GM12878 (cell line): ENCODE measurements around the gene TRAF3. TPM values are rescaled to one million over a fixed set of nuclear protein-coding genes. Genes with fewer than 3 reads are reported as not detected.
A peak's percentile ranks its signal among the peaks of the same experiment; 100 is the strongest.

ENCODE experiments used
- ATAC-seq: fragments of 200-7000 bp; cut with Tn5 transposase; 3 replicates; pipeline ENCODE4 v1.9.1; 2020; ENCODE audit warnings: mild to moderate bottlenecking, moderate library complexity
- BruUV-seq: library from RNA; stranded (reverse); fragments of 400-500 nt; replicated peaks from 2 replicates; lab custom pipeline; 2021; lab: Mats Ljungman, UMichigan
- CTCF ChIA-PET: fragments of 300-600 bp; sonication (Branson Sonifier 250); formaldehyde crosslinking; extraction: SDS; loops from one replicate; lab custom pipeline; 2021; ENCODE audit warnings: inconsistent platforms; lab: Yijun Ruan, JAX
- POLR2A ChIA-PET: fragments of 350-600 bp; formaldehyde crosslinking; extraction: SDS; loops from one replicate; lab custom pipeline; 2021; ENCODE audit warnings: inconsistent platforms; lab: Charles Lee
- RAD21 ChIA-PET: fragments of 300-600 bp; sonication (Branson Sonifier 250); formaldehyde crosslinking; loops from one replicate; lab custom pipeline; 2023; ENCODE audit warnings: antibody characterized with exemption; ENCODE audit not compliant: unreplicated experiment; lab: Charles Lee
- SMC1A ChIA-PET: fragments of 300-600 bp; sonication (Branson Sonifier 250); formaldehyde crosslinking; loops from one replicate; lab custom pipeline; 2023; ENCODE audit not compliant: unreplicated experiment, uncharacterized antibody; lab: Charles Lee
- DNase-seq: peaks from one replicate; pipeline ENCODE4 v3.0.0-alpha.2; 2011; ENCODE audit warnings: low read depth, low spot score
- FAIRE-seq: peaks from 3 replicates; lab custom pipeline; 2011; peaks lifted over from hg19 to GRCh38; lab: Jason Lieb, UNC
- H2AFZ ChIP-seq: 2 replicates; pipeline ENCODE4 v1.6.0; 2011; ENCODE audit warnings: low read depth, low read length, control low read depth; ENCODE audit not compliant: control insufficient read depth
- H3K27ac ChIP-seq: 2 replicates; pipeline ENCODE4 v1.5.1; 2011; ENCODE audit warnings: control low read depth; ENCODE audit not compliant: control insufficient read depth, insufficient read depth
- H3K27me3 ChIP-seq, 2 experiments: replicated peaks in 1 of 2; 2 replicates each; pipeline versions ENCODE4 v1.6.0 to v1.6.1; 2011; ENCODE audit warnings: low read length in 1 of 2; ENCODE audit not compliant: control insufficient read depth in 2 of 2, insufficient read depth in 2 of 2
- H3K36me3 ChIP-seq, 2 experiments: 2 replicates each; pipeline ENCODE4 v1.5.1; 2011; ENCODE audit warnings: low read length in 1 of 2; ENCODE audit not compliant: control insufficient read depth in 2 of 2, insufficient read depth in 2 of 2
- H3K4me1 ChIP-seq: 2 replicates; pipeline ENCODE4 v1.6.1; 2011; ENCODE audit warnings: mild to moderate bottlenecking, low read length, moderate library complexity, mixed read lengths; ENCODE audit not compliant: control insufficient read depth, insufficient read depth
- H3K4me2 ChIP-seq: 2 replicates; pipeline ENCODE4 v1.6.0; 2011; ENCODE audit warnings: control low read depth; ENCODE audit not compliant: control insufficient read depth, insufficient read depth
- H3K4me3 ChIP-seq: fragments of 200-600 bp; sonication (generic); 2 replicates; pipeline ENCODE4 v1.5.1; 2016
- H3K79me2 ChIP-seq: 2 replicates; pipeline ENCODE4 v1.6.0; 2011; ENCODE audit warnings: low read length; ENCODE audit not compliant: control insufficient read depth, insufficient read depth
- H3K9ac ChIP-seq: 2 replicates; pipeline ENCODE4 v1.8.0; 2011; ENCODE audit warnings: low read length, control low read depth, mixed read lengths; ENCODE audit not compliant: control insufficient read depth, insufficient read depth
- H3K9me3 ChIP-seq: replicated peaks from 3 replicates; pipeline ENCODE4 v1.5.1; 2011; ENCODE audit warnings: mild to moderate bottlenecking, low read length; ENCODE audit not compliant: control insufficient read depth, insufficient read depth
- H4K20me1 ChIP-seq: 2 replicates; pipeline ENCODE4 v1.6.0; 2011; ENCODE audit not compliant: control insufficient read depth, insufficient read depth
- ASH2L ChIP-seq: fragments of 300-600, 200-600 bp; sonication (generic); IDR thresholded peaks from 2 replicates; pipeline ENCODE4 v1.6.1; 2017; ENCODE audit warnings: low read depth, mild to moderate bottlenecking, borderline replicate concordance
- CBX3 ChIP-seq: fragments of 200-600 bp; sonication (generic); IDR thresholded peaks from 2 replicates; pipeline ENCODE4 v1.6.1; 2016; ENCODE audit warnings: low read depth, borderline replicate concordance
- ETV6 ChIP-seq, 2 experiments: fragments of 450-650 bp in 1 of 2; IDR thresholded peaks in 1 of 2; conservative IDR thresholded peaks in 1 of 2; 2 replicates each; pipeline ENCODE4 v1.6.1; 2014; ENCODE audit warnings: antibody characterized with exemption in 1 of 2, borderline replicate concordance in 1 of 2, low read depth in 1 of 2, mild to moderate bottlenecking in 1 of 2, moderate library complexity in 1 of 2
- IKZF1 ChIP-seq: fragments of 450-650 bp; conservative IDR thresholded peaks from 2 replicates; pipeline ENCODE4 v1.6.1; 2017; ENCODE audit warnings: antibody characterized with exemption, mild to moderate bottlenecking
- IKZF2 ChIP-seq, 2 experiments: fragments of 450-650 bp; IDR thresholded peaks; 2 replicates each; pipeline ENCODE4 v1.6.1; 2017; ENCODE audit warnings: mild to moderate bottlenecking in 2 of 2, moderate library complexity in 2 of 2
- JUND ChIP-seq: IDR thresholded peaks from 2 replicates; pipeline ENCODE4 v1.6.1; 2012; ENCODE audit warnings: low read depth, mild to moderate bottlenecking, low read length, improper control_type of control experiment, moderate library complexity
- MEF2A ChIP-seq: IDR thresholded peaks from 2 replicates; pipeline ENCODE4 v1.6.1; 2011; ENCODE audit warnings: low read depth, mild to moderate bottlenecking, low read length, moderate library complexity; ENCODE audit not compliant: insufficient read depth
- MTA3 ChIP-seq: IDR thresholded peaks from 2 replicates; pipeline ENCODE4 v1.6.1; 2012; ENCODE audit warnings: low read length, inconsistent platforms, borderline replicate concordance
- MXI1 ChIP-seq: fragments of 150-350 bp; IDR thresholded peaks from 2 replicates; pipeline ENCODE4 v1.6.1; 2011; ENCODE audit warnings: low read depth, mild to moderate bottlenecking, inconsistent platforms, low read length, improper control_type of control experiment
- NFYA ChIP-seq: IDR thresholded peaks from 2 replicates; pipeline ENCODE4 v1.6.1; 2011; ENCODE audit warnings: low read depth, mild to moderate bottlenecking, low read length, improper control_type of control experiment, borderline replicate concordance
- NR2C2 ChIP-seq: IDR thresholded peaks from 2 replicates; pipeline ENCODE4 v1.6.1; 2011; ENCODE audit warnings: borderline replicate concordance, low read depth; ENCODE audit not compliant: control insufficient read depth, insufficient read length
- PML ChIP-seq: IDR thresholded peaks from 2 replicates; pipeline ENCODE4 v1.6.1; 2012; ENCODE audit warnings: low read length, inconsistent platforms
- RAD51 ChIP-seq: fragments of 450-650 bp; IDR thresholded peaks from 2 replicates; pipeline ENCODE4 v1.6.1; 2016; ENCODE audit warnings: moderate library complexity, mild to moderate bottlenecking, inconsistent platforms
- SMAD5 ChIP-seq: IDR thresholded peaks from 2 replicates; pipeline ENCODE4 v1.6.1; 2016; ENCODE audit warnings: antibody characterized with exemption, low read depth
- ZNF24 ChIP-seq: fragments of 450-650 bp; IDR thresholded peaks from 2 replicates; pipeline ENCODE4 v1.6.1; 2017; ENCODE audit warnings: antibody characterized with exemption, mild to moderate bottlenecking
- WGBS: methylation state at CpG from one replicate; pipeline ENCODE4 v1.1.6; 2016; ENCODE audit warnings: low lambda C conversion rate; ENCODE audit not compliant: insufficient replicate concordance, insufficient coverage; ENCODE audit errors: missing lambda C conversion rate; 5-methylcytosine and 5-hydroxymethylcytosine counted together
- in situ Hi-C: fragments of 300-500 bp; cut with MboI; formaldehyde crosslinking; loops from 9 replicates; pipeline ENCODE4 v1.14.3; 2018; ENCODE audit warnings: mixed read lengths
- intact Hi-C: fragments of 100-400 bp; cut with micrococcal nuclease; formaldehyde crosslinking; loops from one replicate; pipeline ENCODE4 v1.14.2; 2022; ENCODE audit not compliant: unreplicated experiment
- polyA plus RNA-seq, 11 experiments: library from polyadenylated mRNA; depleted of rRNA in 4 of 11; unstranded in 6 of 11; stranded (reverse) in 5 of 11; fragments of >200 nt; fragmentation: Nextera tagmentation in 4 of 11; fragmentation: Illumina TruSeq in 1 of 11; extraction: Ambion mirVana in 4 of 11; extraction: Trizol in 1 of 11; gene quantifications; 1 replicate in 1 of 11; 2 replicates in 10 of 11; pipeline versions ENCODE4 v1.2.1 to v1.2.3, GENCODE V29; 2011 to 2016; ENCODE audit warnings: inconsistent platforms in 2 of 11, missing spikeins in 2 of 11, low read depth in 1 of 11
- total RNA-seq, 4 experiments: library from RNA; depleted of rRNA in 3 of 4; stranded (reverse); fragments of >200 nt in 3 of 4; fragmentation: Illumina TruSeq in 1 of 4; extraction: Trizol in 1 of 4; gene quantifications; 2 replicates each; pipeline versions ENCODE4 v1.2.1 to v1.2.3, GENCODE V29; 2013 to 2021
- TF ChIP-seq, protein P1 (sequence below): fragments of 450-650 bp; IDR thresholded peaks from 2 replicates; pipeline ENCODE4 v1.6.1; 2017; ENCODE audit warnings: antibody characterized with exemption, mild to moderate bottlenecking, moderate library complexity
- TF ChIP-seq, protein P2 (sequence below): fragments of 450-650 bp; IDR thresholded peaks from 2 replicates; pipeline ENCODE4 v1.6.1; 2014; ENCODE audit warnings: mild to moderate bottlenecking
- TF ChIP-seq, protein P3 (sequence below): IDR thresholded peaks from 2 replicates; pipeline ENCODE4 v1.6.1; 2011; ENCODE audit warnings: borderline replicate concordance, low read depth, mild to moderate bottlenecking, moderate library complexity, mixed read lengths, low read length; ENCODE audit not compliant: insufficient read depth; ENCODE audit errors: extremely low read length

The TRAF3 gene
- total and polyA plus RNA-seq, 10 of the 15 experiments (the other 5 are each of a cell fraction or from before 2014, with no cell fraction given) = 3.0 to 70.1 (median 36.5) TPM

DNA sequence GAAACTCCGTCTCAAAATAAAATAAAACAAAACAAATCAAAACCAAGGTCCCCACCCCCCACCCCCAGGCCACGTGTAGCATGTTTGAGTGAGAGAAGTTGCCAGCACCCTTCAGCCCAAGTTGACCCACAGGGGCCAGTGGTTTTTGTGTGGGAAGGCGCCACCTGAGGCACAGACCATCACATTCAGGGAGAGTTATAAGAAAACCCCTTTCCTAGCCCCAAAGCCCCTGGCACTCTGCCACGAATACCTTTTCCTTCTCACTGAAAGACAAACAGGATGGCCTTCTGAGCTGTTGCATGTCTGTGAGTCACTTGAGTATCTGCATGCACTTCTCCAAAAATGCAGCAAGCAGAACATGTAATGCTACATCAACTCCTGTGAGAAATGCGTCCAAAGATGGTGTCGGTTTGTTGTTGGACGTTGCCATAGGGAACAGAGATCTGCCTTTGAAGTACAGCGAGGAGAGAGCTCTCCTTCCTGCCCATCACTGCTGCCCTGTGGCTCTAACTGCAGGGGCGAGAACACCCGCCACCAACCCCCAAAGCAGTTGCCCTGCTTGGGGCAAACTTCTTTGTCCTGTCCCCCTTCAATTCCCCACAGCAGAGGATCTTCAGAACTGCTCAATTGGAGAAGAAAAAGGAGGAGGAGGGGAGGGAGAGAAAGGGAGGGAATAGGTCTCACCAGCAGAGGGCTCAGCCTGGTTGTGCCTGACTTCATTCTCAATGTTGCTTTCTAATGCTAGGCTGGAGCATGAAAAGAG is 2.7 kb upstream of the TRAF3 start:
- 1% methylated on average over 10 of the region's 10 CpGs for WGBS
- Histone ChIP-seq H3K9ac (peak overlapping the region; percentile 48), H4K20me1 (no peaks in the 10 kb centered on the region), H3K4me3 (peak overlapping the region; percentile 35; the same call in 1 of the 2 replicates), H3K4me1 (peaks cover 40% of the 10 kb centered on the region), H3K27me3 (no peaks in the 10 kb centered on the region), H3K9me3 (no peaks in the 10 kb centered on the region; the same call in 2 of the 3 replicates), H3K79me2 (peaks cover 30% of the 10 kb centered on the region), H3K27ac (peak overlapping the region; percentile 89), H3K36me3 (no peaks in the 10 kb centered on the region), H3K4me2 (peak overlapping the region; percentile 81), H2AFZ (peak overlapping the region; percentile 90)
- FAIRE-seq (peak; percentile 96), DNase-seq (peak; percentile 96), ATAC-seq (peak; percentile 76)
- intact Hi-C loops (loop anchor here (1.0 to 10.0 kb wide), 5 partner anchors 10 to 250 kb away; no protein-coding TSS in a partner anchor), in situ Hi-C loops (no loop called here)
- ChIA-PET RAD21 (interaction anchor here (0.8 to 5.0 kb wide), 18 partner anchors 8 to 250 kb away, joined by 3 to 104 read pairs (median 5); no protein-coding TSS in a partner anchor), SMC1A (interaction anchor here (0.6 to 7.1 kb wide), 17 partner anchors 9 to 180 kb away, joined by 3 to 119 read pairs (median 4); no protein-coding TSS in a partner anchor), CTCF (interaction anchor here (0.8 to 5.4 kb wide), 23 partner anchors 9 to 250 kb away, joined by 3 to 107 read pairs (median 5); no protein-coding TSS in a partner anchor), POLR2A (interaction anchor here (0.5 to 3.6 kb wide), 11 partner anchors 10 to 233 kb away, joined by 4 to 12 read pairs (median 5); no protein-coding TSS in a partner anchor)
- BruUV-seq = no TSS peak
- peak in 1 of 2 experiments; percentile 30; a peak in 1 of 4 replicates for TF ChIP-seq ETV6 (conservative IDR thresholded peaks at IDR 0.05 in 1 of 2, IDR thresholded peaks at IDR 0.05 in 1 of 2; ENCODE audit: borderline replicate concordance in 1 of 2, low read depth in 1 of 2)
- TF ChIP-seq, protein P1, sequence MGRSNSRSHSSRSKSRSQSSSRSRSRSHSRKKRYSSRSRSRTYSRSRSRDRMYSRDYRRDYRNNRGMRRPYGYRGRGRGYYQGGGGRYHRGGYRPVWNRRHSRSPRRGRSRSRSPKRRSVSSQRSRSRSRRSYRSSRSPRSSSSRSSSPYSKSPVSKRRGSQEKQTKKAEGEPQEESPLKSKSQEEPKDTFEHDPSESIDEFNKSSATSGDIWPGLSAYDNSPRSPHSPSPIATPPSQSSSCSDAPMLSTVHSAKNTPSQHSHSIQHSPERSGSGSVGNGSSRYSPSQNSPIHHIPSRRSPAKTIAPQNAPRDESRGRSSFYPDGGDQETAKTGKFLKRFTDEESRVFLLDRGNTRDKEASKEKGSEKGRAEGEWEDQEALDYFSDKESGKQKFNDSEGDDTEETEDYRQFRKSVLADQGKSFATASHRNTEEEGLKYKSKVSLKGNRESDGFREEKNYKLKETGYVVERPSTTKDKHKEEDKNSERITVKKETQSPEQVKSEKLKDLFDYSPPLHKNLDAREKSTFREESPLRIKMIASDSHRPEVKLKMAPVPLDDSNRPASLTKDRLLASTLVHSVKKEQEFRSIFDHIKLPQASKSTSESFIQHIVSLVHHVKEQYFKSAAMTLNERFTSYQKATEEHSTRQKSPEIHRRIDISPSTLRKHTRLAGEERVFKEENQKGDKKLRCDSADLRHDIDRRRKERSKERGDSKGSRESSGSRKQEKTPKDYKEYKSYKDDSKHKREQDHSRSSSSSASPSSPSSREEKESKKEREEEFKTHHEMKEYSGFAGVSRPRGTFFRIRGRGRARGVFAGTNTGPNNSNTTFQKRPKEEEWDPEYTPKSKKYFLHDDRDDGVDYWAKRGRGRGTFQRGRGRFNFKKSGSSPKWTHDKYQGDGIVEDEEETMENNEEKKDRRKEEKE = no peak
- TF ChIP-seq RAD51 = no peak
- TF ChIP-seq, protein P2, sequence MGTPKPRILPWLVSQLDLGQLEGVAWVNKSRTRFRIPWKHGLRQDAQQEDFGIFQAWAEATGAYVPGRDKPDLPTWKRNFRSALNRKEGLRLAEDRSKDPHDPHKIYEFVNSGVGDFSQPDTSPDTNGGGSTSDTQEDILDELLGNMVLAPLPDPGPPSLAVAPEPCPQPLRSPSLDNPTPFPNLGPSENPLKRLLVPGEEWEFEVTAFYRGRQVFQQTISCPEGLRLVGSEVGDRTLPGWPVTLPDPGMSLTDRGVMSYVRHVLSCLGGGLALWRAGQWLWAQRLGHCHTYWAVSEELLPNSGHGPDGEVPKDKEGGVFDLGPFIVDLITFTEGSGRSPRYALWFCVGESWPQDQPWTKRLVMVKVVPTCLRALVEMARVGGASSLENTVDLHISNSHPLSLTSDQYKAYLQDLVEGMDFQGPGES = no peak
- TF ChIP-seq NFYA = no peak
- no peak for TF ChIP-seq ZNF24
- TF ChIP-seq, protein P3, sequence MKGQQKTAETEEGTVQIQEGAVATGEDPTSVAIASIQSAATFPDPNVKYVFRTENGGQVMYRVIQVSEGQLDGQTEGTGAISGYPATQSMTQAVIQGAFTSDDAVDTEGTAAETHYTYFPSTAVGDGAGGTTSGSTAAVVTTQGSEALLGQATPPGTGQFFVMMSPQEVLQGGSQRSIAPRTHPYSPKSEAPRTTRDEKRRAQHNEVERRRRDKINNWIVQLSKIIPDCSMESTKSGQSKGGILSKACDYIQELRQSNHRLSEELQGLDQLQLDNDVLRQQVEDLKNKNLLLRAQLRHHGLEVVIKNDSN = no peak
- peak; percentile 73; the same call in 1 of the 2 replicates for TF ChIP-seq MXI1
- TF ChIP-seq JUND = 0 out of 2 replicates have a peak, but pooled peaks have one; percentile 33
- peak; percentile 59 to 93; a peak in 3 of 4 replicates for TF ChIP-seq IKZF2 (IDR thresholded peaks at IDR 0.05)
- peak; percentile 8; the same call in 1 of the 2 replicates for TF ChIP-seq MEF2A
- TF ChIP-seq NR2C2 = no peak
- no peak; the same call in 1 of the 2 replicates for TF ChIP-seq MTA3
- no peak for TF ChIP-seq CBX3
- TF ChIP-seq IKZF1 = peak; percentile 64; the same call in 1 of the 2 replicates
- no peak for TF ChIP-seq SMAD5
- TF ChIP-seq ASH2L = no peak
- TF ChIP-seq PML = no peak
